H1 (cell line): ENCODE data around the gene C15orf61. TPM values are rescaled to one million over a fixed set of nuclear protein-coding genes. Genes with fewer than 3 reads are reported as not detected.

ENCODE experiments used
- CTCF ChIA-PET: fragments of 300-600 bp; sonication (Branson Sonifier 250); formaldehyde crosslinking; loops from one replicate; lab custom pipeline; 2021; ENCODE audit not compliant: partially characterized antibody; lab: Charles Lee
- POLR2A ChIA-PET: fragments of 300-600 bp; sonication (Branson Sonifier 250); formaldehyde crosslinking; loops from one replicate; lab custom pipeline; 2021; ENCODE audit warnings: inconsistent platforms; ENCODE audit not compliant: partially characterized antibody; lab: Charles Lee
- DNase-seq, 2 experiments: peaks; one replicate each; pipeline versions ENCODE4 v3.0.0 to v3.0.0-alpha.2; 2010 to 2022; ENCODE audit warnings: low spot score in 2 of 2, low read depth in 1 of 2, mixed read lengths in 1 of 2
- FAIRE-seq: peaks from 2 replicates; lab custom pipeline; 2011; peaks lifted over from hg19 to GRCh38; lab: Jason Lieb, UNC
- H2AFZ ChIP-seq: 2 replicates; pipeline ENCODE4 v1.8.1; 2012; ENCODE audit warnings: low read length, inconsistent platforms
- H2AK5ac ChIP-seq: 2 replicates; pipeline ENCODE4 v1.6.1; 2013; ENCODE audit warnings: low read depth, low read length
- H2BK120ac ChIP-seq: replicated peaks from 2 replicates; pipeline ENCODE3; 2013; ENCODE audit warnings: low read depth, low read length, inconsistent platforms
- H2BK12ac ChIP-seq: 2 replicates; pipeline ENCODE4 v1.6.1; 2013; ENCODE audit warnings: low read depth, low read length
- H2BK15ac ChIP-seq: 2 replicates; pipeline ENCODE4 v1.6.1; 2013; ENCODE audit warnings: low read length
- H2BK20ac ChIP-seq: 2 replicates; pipeline ENCODE4 v1.6.1; 2013; ENCODE audit warnings: low read length
- H2BK5ac ChIP-seq: 2 replicates; pipeline ENCODE4 v1.6.1; 2013; ENCODE audit warnings: low read depth, low read length
- H3K14ac ChIP-seq: 2 replicates; pipeline ENCODE4 v1.6.1; 2013; ENCODE audit warnings: inconsistent platforms; ENCODE audit not compliant: insufficient read length
- H3K18ac ChIP-seq: 2 replicates; pipeline ENCODE4 v1.6.1; 2013; ENCODE audit warnings: low read length; ENCODE audit errors: extremely low read depth
- H3K23ac ChIP-seq: 2 replicates; pipeline ENCODE4 v1.6.1; 2013; ENCODE audit warnings: inconsistent platforms; ENCODE audit not compliant: insufficient read length
- H3K23me2 ChIP-seq: 2 replicates; pipeline ENCODE4 v1.6.1; 2013; ENCODE audit warnings: low read depth, low read length
- H3K27ac ChIP-seq: 2 replicates; pipeline ENCODE4 v1.6.1; 2011; ENCODE audit warnings: low read depth, low read length, inconsistent platforms
- H3K27me3 ChIP-seq, 4 experiments: replicated peaks in 1 of 4; 1 replicate in 1 of 4; 2 replicates in 3 of 4; pipeline versions ENCODE4 v1.6.1 to v1.8.1; 2011 to 2013; ENCODE audit warnings: low read length in 3 of 4, mild to moderate bottlenecking in 3 of 4, inconsistent platforms in 2 of 4, mixed read lengths in 2 of 4, moderate library complexity in 1 of 4; ENCODE audit not compliant: control insufficient read depth in 3 of 4, insufficient read depth in 3 of 4; ENCODE audit errors: extremely low read depth in 1 of 4
- H3K36me3 ChIP-seq, 4 experiments: 2 replicates each; pipeline versions ENCODE4 v1.6.1 to v1.8.1; 2011 to 2013; ENCODE audit warnings: mild to moderate bottlenecking in 4 of 4, low read length in 3 of 4, moderate library complexity in 2 of 4, control low read depth in 1 of 4, inconsistent platforms in 1 of 4; ENCODE audit not compliant: insufficient read depth in 4 of 4, control insufficient read depth in 2 of 4
- H3K4ac ChIP-seq: replicated peaks from 2 replicates; pipeline ENCODE3; 2013; ENCODE audit warnings: low read length, low read depth, mixed read lengths, inconsistent platforms; ENCODE audit not compliant: insufficient read length
- H3K4me1 ChIP-seq, 4 experiments: replicated peaks in 1 of 4; 1 replicate in 1 of 4; 2 replicates in 3 of 4; pipeline versions ENCODE4 v1.6.1 to v1.8.1; 2011 to 2013; ENCODE audit warnings: low read length in 3 of 4, inconsistent platforms in 2 of 4, mixed read lengths in 1 of 4; ENCODE audit not compliant: insufficient read depth in 4 of 4, control insufficient read depth in 3 of 4
- H3K4me2 ChIP-seq, 2 experiments: 2 replicates each; pipeline versions ENCODE4 v1.6.1 to v1.8.1; 2011 to 2013; ENCODE audit warnings: low read depth in 2 of 2, low read length in 2 of 2, control low read depth in 1 of 2, inconsistent platforms in 1 of 2, mild to moderate bottlenecking in 1 of 2; ENCODE audit not compliant: insufficient read depth in 1 of 2
- H3K4me3 ChIP-seq, 4 experiments: fragments of 200-600, 300-600 bp in 1 of 4; sonication (generic), shearing (Covaris generic), sonication (Bioruptor Twin) in 1 of 4; 2 replicates each; pipeline versions ENCODE4 v1.5.1 to v1.8.1; 2011 to 2016; ENCODE audit warnings: low read length in 4 of 4, low read depth in 3 of 4, control low read depth in 2 of 4, inconsistent platforms in 2 of 4, mild to moderate bottlenecking in 2 of 4, mixed read lengths in 1 of 4, moderate library complexity in 1 of 4; ENCODE audit not compliant: insufficient read depth in 2 of 4; ENCODE audit errors: extremely low read depth in 1 of 4
- H3K56ac ChIP-seq: replicated peaks from 2 replicates; pipeline ENCODE3; 2013; ENCODE audit warnings: low read depth, mild to moderate bottlenecking, mixed read lengths, low read length, inconsistent platforms; ENCODE audit not compliant: insufficient read length
- H3K79me1 ChIP-seq: 2 replicates; pipeline ENCODE4 v1.6.1; 2013; ENCODE audit warnings: low read depth, low read length, control low read depth
- H3K79me2 ChIP-seq, 2 experiments: 2 replicates each; pipeline versions ENCODE4 v1.6.1 to v1.8.1; 2012 to 2013; ENCODE audit warnings: low read length in 2 of 2, mild to moderate bottlenecking in 2 of 2, inconsistent platforms in 1 of 2; ENCODE audit not compliant: insufficient read depth in 2 of 2, control insufficient read depth in 1 of 2
- H3K9ac ChIP-seq, 4 experiments: replicated peaks in 1 of 4; 1 replicate in 1 of 4; 2 replicates in 3 of 4; pipeline versions ENCODE4 v1.6.1 to v1.8.1; 2011 to 2013; ENCODE audit warnings: low read depth in 3 of 4, low read length in 3 of 4, control low read depth in 2 of 4, mild to moderate bottlenecking in 2 of 4, moderate library complexity in 2 of 4, inconsistent platforms in 1 of 4; ENCODE audit errors: extremely low read depth in 1 of 4
- H3K9me3 ChIP-seq, 2 experiments: 2 replicates each; pipeline versions ENCODE4 v1.6.1 to v1.8.1; 2012 to 2013; ENCODE audit warnings: mild to moderate bottlenecking in 2 of 2, moderate library complexity in 2 of 2, control low read depth in 1 of 2, inconsistent platforms in 1 of 2, low read depth in 1 of 2, low read length in 1 of 2, mixed read lengths in 1 of 2; ENCODE audit not compliant: insufficient read depth in 2 of 2
- H4K20me1 ChIP-seq, 2 experiments: replicated peaks in 1 of 2; 2 replicates each; pipeline versions ENCODE3 to v1.8.1; 2011 to 2013; ENCODE audit warnings: inconsistent platforms in 2 of 2, low read length in 2 of 2, mild to moderate bottlenecking in 1 of 2; ENCODE audit not compliant: insufficient read depth in 2 of 2, control insufficient read depth in 1 of 2
- H4K5ac ChIP-seq: 2 replicates; pipeline ENCODE4 v1.6.1; 2013; ENCODE audit warnings: low read length, low read depth, mixed read lengths, inconsistent platforms; ENCODE audit not compliant: insufficient read length
- H4K8ac ChIP-seq: 2 replicates; pipeline ENCODE4 v1.8.0; 2013; ENCODE audit warnings: mild to moderate bottlenecking, moderate library complexity, low read length, inconsistent platforms; ENCODE audit not compliant: insufficient read depth; ENCODE audit errors: extremely low read depth
- H4K91ac ChIP-seq: replicated peaks from 2 replicates; pipeline ENCODE3; 2013; ENCODE audit warnings: low read length, mixed read lengths, inconsistent platforms; ENCODE audit not compliant: insufficient read length
- FOSL1 ChIP-seq: IDR thresholded peaks from 2 replicates; pipeline ENCODE4 v1.6.1; 2011; ENCODE audit warnings: mild to moderate bottlenecking, low read depth, low read length, moderate library complexity; ENCODE audit not compliant: insufficient read depth
- GABPA ChIP-seq: IDR thresholded peaks from 2 replicates; pipeline ENCODE4 v1.6.1; 2011; ENCODE audit warnings: mild to moderate bottlenecking, low read length, moderate library complexity, borderline replicate concordance; ENCODE audit not compliant: insufficient read depth
- JUN ChIP-seq: IDR thresholded peaks from 2 replicates; pipeline ENCODE4 v1.6.1; 2011; ENCODE audit warnings: low read depth, mild to moderate bottlenecking, improper control_type of control experiment, low read length
- MAX ChIP-seq: IDR thresholded peaks from 2 replicates; pipeline ENCODE4 v1.6.1; 2012; ENCODE audit warnings: inconsistent platforms
- RBBP5 ChIP-seq: IDR thresholded peaks from 2 replicates; pipeline ENCODE4 v1.7.1; 2012; ENCODE audit warnings: low read depth, mild to moderate bottlenecking, inconsistent platforms, low read length, moderate library complexity, borderline replicate concordance
- SUZ12 ChIP-seq: fragments of 200-600 bp; sonication (generic); IDR thresholded peaks from 2 replicates; pipeline ENCODE4 v1.6.1; 2012; ENCODE audit warnings: mild to moderate bottlenecking, inconsistent platforms, low read length, moderate library complexity, mixed read lengths
- TAF1 ChIP-seq: IDR thresholded peaks from 2 replicates; pipeline ENCODE4 v1.6.1; 2011; ENCODE audit warnings: mild to moderate bottlenecking, low read depth, low read length
- WGBS, 2 experiments: shearing (Covaris generic) in 1 of 2; methylation state at CpG; one replicate each; pipeline versions ENCODE4 v1.1.6 to v1.1.7; 2013 to 2015; ENCODE audit warnings: low lambda C conversion rate in 2 of 2, mixed read lengths in 2 of 2, inconsistent platforms in 1 of 2, low coverage in 1 of 2, missing lambda C conversion rate in 1 of 2; ENCODE audit not compliant: insufficient replicate concordance in 2 of 2, insufficient coverage in 1 of 2, insufficient read length in 1 of 2; ENCODE audit errors: extremely low coverage in 1 of 2, missing lambda C conversion rate in 1 of 2; 5-methylcytosine and 5-hydroxymethylcytosine counted together
- polyA plus RNA-seq, 7 experiments: library from polyadenylated mRNA; depleted of rRNA in 3 of 7; stranded (reverse) in 5 of 7; unstranded in 2 of 7; fragments of >200 nt in 5 of 7; fragments of 200-250 nt in 2 of 7; gene quantifications; 1 replicate in 5 of 7; 2 replicates in 1 of 7; 4 replicates in 1 of 7; pipeline versions ENCODE4 v1.2.1 to v1.2.3, GENCODE V29; 2011 to 2013; ENCODE audit warnings: missing spikeins in 2 of 7, mixed read lengths in 2 of 7
- total RNA-seq: library from RNA; stranded (reverse); fragmentation: NEBNext Ultra II Directional; extraction: Animal tissue kit (Norgen Biotek cat#: 25700); gene quantifications from 2 replicates; pipeline ENCODE4 v1.2.1, GENCODE V29; 2021

Gene C15orf61
- total and polyA plus RNA-seq, 2 of the 8 experiments (the other 6 are each of a cell fraction or from before 2014, with no cell fraction given): 1.7 to 2.0 TPM

DNA sequence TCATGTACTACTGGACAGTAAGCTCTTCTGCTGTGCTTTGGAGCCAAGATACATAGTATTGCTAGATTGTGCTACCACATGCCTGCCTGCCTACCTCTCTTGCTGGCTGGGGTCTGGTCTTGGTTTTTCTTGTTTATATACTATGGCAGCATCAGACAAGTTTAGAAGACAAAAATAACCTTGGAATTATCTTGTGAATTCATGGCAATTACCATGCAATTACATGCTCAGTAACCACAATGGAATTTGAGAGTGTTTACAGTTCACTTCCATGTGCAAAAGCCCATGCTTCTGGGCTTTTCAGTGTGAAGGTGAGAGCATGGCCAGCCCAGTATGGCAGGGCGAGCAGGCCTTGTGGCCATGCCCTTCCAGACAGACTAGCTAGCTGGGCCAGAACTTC, 48.0 kb upstream of the C15orf61 start:
- no peaks in the 10 kb centered on the region; the same call in 1 of the 2 replicates for H3K23me2 ChIP-seq
- H3K27ac ChIP-seq: no peak overlapping the region
- no peak overlapping the region for H4K91ac ChIP-seq
- no peak for FAIRE-seq
- H3K56ac ChIP-seq: no peak overlapping the region
- H2BK20ac ChIP-seq: no peak overlapping the region
- H3K79me2 ChIP-seq: no peaks in the 10 kb centered on the region
- H3K4me1 ChIP-seq: no peaks in the 10 kb centered on the region
- POLR2A ChIA-PET: no interaction called here
- no peaks in the 10 kb centered on the region for H3K27me3 ChIP-seq
- H4K20me1 ChIP-seq: no peaks in the 10 kb centered on the region
- no peaks in the 10 kb centered on the region for H3K79me1 ChIP-seq
- no peak overlapping the region for H2BK15ac ChIP-seq
- TF ChIP-seq RBBP5 (no peak), GABPA (no peak), TAF1 (no peak), SUZ12 (no peak), MAX (no peak), FOSL1 (no peak), JUN (no peak)
- 100% methylated on average over 1 of the region's 1 CpG; no CpG with 5 or more reads in 1 of the 2 experiments for WGBS, 2 experiments
- H4K8ac ChIP-seq: no peak overlapping the region
- no peak overlapping the region for H2BK5ac ChIP-seq
- no peak overlapping the region for H3K4me3 ChIP-seq
- no peak overlapping the region for H2AFZ ChIP-seq
- H2BK12ac ChIP-seq: no peak overlapping the region
- no peak overlapping the region for H3K4me2 ChIP-seq
- H2BK120ac ChIP-seq: no peak overlapping the region
- no peak overlapping the region for H3K23ac ChIP-seq
- H2AK5ac ChIP-seq: no peak overlapping the region
- no peak for DNase-seq
- no peak overlapping the region for H3K14ac ChIP-seq
- CTCF ChIA-PET: interaction anchor here (0.8 kb wide), 1 partner anchor 89 kb away, joined by 3 read pairs; no protein-coding TSS in a partner anchor
- no peaks in the 10 kb centered on the region for H3K36me3 ChIP-seq
- no peak overlapping the region for H3K9ac ChIP-seq
- no peaks in the 10 kb centered on the region for H3K9me3 ChIP-seq
- no peak overlapping the region for H3K4ac ChIP-seq
- H4K5ac ChIP-seq: no peak overlapping the region
- no peak overlapping the region for H3K18ac ChIP-seq
